AG04449 (cell line): ENCODE results near the gene PSME1.

Experiments used
- CTCF ChIA-PET: fragments of 350-600 bp; formaldehyde crosslinking; extraction: SDS; loops from one replicate; lab custom pipeline; 2021; ENCODE audit warnings: antibody characterized with exemption; lab: Yijun Ruan, JAX
- POLR2A ChIA-PET: fragments of 400-600, 350-600 bp; formaldehyde crosslinking; extraction: SDS; loops from one replicate; lab custom pipeline; 2020; ENCODE audit warnings: antibody characterized with exemption, inconsistent platforms; lab: Yijun Ruan, JAX
- DNase-seq: peaks from one replicate; pipeline ENCODE4 v3.0.0-alpha.2; 2010; ENCODE audit warnings: low read depth, low spot score
- H3K4me3 ChIP-seq: 2 replicates; pipeline ENCODE4 v1.5.1; 2011; ENCODE audit warnings: low read depth, mild to moderate bottlenecking, control low read depth, low read length
- CTCF ChIP-seq: IDR thresholded peaks from one replicate; pipeline ENCODE4 v1.5.1; 2011; ENCODE audit warnings: mild to moderate bottlenecking, moderate library complexity, low read length, control low read depth, inconsistent platforms; ENCODE audit not compliant: insufficient read depth; ENCODE audit errors: missing control alignments

PSME1 gene

GRCh38 chr14:24183014-24183481, 47.1 kb downstream of the PSME1 start:
- ChIA-PET CTCF (interaction anchor here (1.1 to 7.5 kb wide), 2 partner anchors 22 to 115 kb away, joined by 4 to 60 read pairs; partner anchors contain the start of gene IRF9), POLR2A (no interaction called here)
- no peak overlapping the region for H3K4me3 ChIP-seq
- DNase-seq, result no peak
- TF ChIP-seq CTCF, result no peak

GRCh38 chr14:24184104-24184970, 48.3 kb downstream of the PSME1 start:
- CTCF ChIA-PET, result interaction anchor here (0.7 to 7.5 kb wide), 4 partner anchors 23 to 149 kb away, joined by 3 to 60 read pairs (median 4); partner anchors contain the start of gene IRF9
- no peak for TF ChIP-seq CTCF
- H3K4me3 ChIP-seq, result no peak overlapping the region
- DNase-seq, result no peak
- POLR2A ChIA-PET, result interaction anchor here (0.6 kb wide), 1 partner anchor 14 kb away, joined by 3 read pairs; no protein-coding TSS in a partner anchor

GRCh38 chr14:24185026-24185425, 49.0 kb downstream of the PSME1 start:
- no peak for TF ChIP-seq CTCF
- CTCF ChIA-PET, result interaction anchor here (0.6 to 7.5 kb wide), 5 partner anchors 24 to 112 kb away, joined by 3 to 60 read pairs (median 3); partner anchors contain the start of genes EMC9 and IRF9
- no peak for DNase-seq
- H3K4me3 ChIP-seq, result no peak overlapping the region
- POLR2A ChIA-PET, result no interaction called here

GRCh38 chr14:24185741-24186140, 49.7 kb downstream of the PSME1 start:
- CTCF ChIA-PET, result interaction anchor here (0.6 to 7.5 kb wide), 5 partner anchors 24 to 122 kb away, joined by 3 to 60 read pairs (median 4); partner anchors contain the start of genes CIDEB, EMC9 and IRF9
- H3K4me3 ChIP-seq, result no peak overlapping the region
- POLR2A ChIA-PET, result interaction anchor here (1.0 kb wide), 1 partner anchor 8 kb away, joined by 3 read pairs; no protein-coding TSS in a partner anchor
- TF ChIP-seq CTCF, result no peak
- DNase-seq, result no peak

- ChIA-PET CTCF (interaction anchor here (5.0 to 7.5 kb wide), 2 partner anchors 26 to 111 kb away, joined by 20 to 60 read pairs; partner anchors contain the start of gene IRF9), POLR2A (interaction anchor here (1.0 to 2.4 kb wide), 2 partner anchors 10 to 40 kb away, joined by 3 to 10 read pairs; partner anchors contain the start of genes PSME2 and RNF31)
Observed at GRCh38 chr14:24186831-24187538, 51.0 kb downstream of the PSME1 start.

More at GRCh38 chr14:24186831-24187538, 51.0 kb downstream of the PSME1 start:
- DNase-seq, result no peak
- no peak for TF ChIP-seq CTCF
- no peak overlapping the region for H3K4me3 ChIP-seq
